ENCODE data around the gene RC3H2.

RC3H2 gene

GRCh38 chr9:122800066-122801060, 104.8 kb downstream of the RC3H2 start, which contains the start of gene OR1K1:
Gene OR1K1 (plus strand): TSS chr9:122800123. CDS start chr9:122800123, 0 bp downstream.
- DNase-seq, result no peak

GRCh38 chr9:122797316-122798063, 107.7 kb downstream of the RC3H2 start:
- DNase-seq, result no peak
